Astrocyte (in vitro differentiated cells and primary cell): ENCODE measurements around the gene GPR173. TPM values are rescaled to one million over a fixed set of nuclear protein-coding genes. Genes with fewer than 3 reads are reported as not detected.
A peak's percentile ranks its signal among the peaks of the same experiment; 100 is the strongest.

ENCODE experiments used
- DNase-seq: peaks from one replicate; pipeline ENCODE4 v3.0.0-alpha.2; 2010; ENCODE audit warnings: low read depth
- FAIRE-seq: peaks from 2 replicates; lab custom pipeline; 2011; peaks lifted over from hg19 to GRCh38; lab: Jason Lieb, UNC
- H2AFZ ChIP-seq: 2 replicates; pipeline ENCODE4 v1.6.0; 2012; ENCODE audit warnings: low read depth, low read length, inconsistent platforms
- H3K27ac ChIP-seq: 2 replicates; pipeline ENCODE4 v1.5.1; 2011; ENCODE audit warnings: low read depth, low read length, inconsistent platforms
- H3K27me3 ChIP-seq: 2 replicates; pipeline ENCODE4 v1.6.0; 2011; ENCODE audit warnings: low read length, inconsistent platforms; ENCODE audit not compliant: insufficient read depth
- H3K36me3 ChIP-seq: 2 replicates; pipeline ENCODE4 v1.5.1; 2011; ENCODE audit warnings: low read length, inconsistent platforms; ENCODE audit not compliant: insufficient read depth
- H3K4me1 ChIP-seq: 2 replicates; pipeline ENCODE4 v1.5.1; 2011; ENCODE audit warnings: low read length, inconsistent platforms; ENCODE audit not compliant: insufficient read depth
- H3K4me2 ChIP-seq: 2 replicates; pipeline ENCODE4 v1.6.0; 2012; ENCODE audit warnings: low read length, inconsistent platforms
- H3K4me3 ChIP-seq: 2 replicates; pipeline ENCODE4 v1.5.1; 2011; ENCODE audit warnings: low read depth, mild to moderate bottlenecking, low read length, inconsistent platforms; ENCODE audit not compliant: insufficient read depth
- H3K79me2 ChIP-seq: 2 replicates; pipeline ENCODE4 v1.6.0; 2012; ENCODE audit warnings: mild to moderate bottlenecking, low read length, inconsistent platforms; ENCODE audit not compliant: insufficient read depth
- H3K9ac ChIP-seq: 2 replicates; pipeline ENCODE4 v1.6.0; 2012; ENCODE audit warnings: mild to moderate bottlenecking, low read length, inconsistent platforms
- H3K9me3 ChIP-seq: 2 replicates; pipeline ENCODE4 v1.5.1; 2012; ENCODE audit warnings: low read depth, mild to moderate bottlenecking, low read length, inconsistent platforms; ENCODE audit not compliant: insufficient read depth
- H4K20me1 ChIP-seq: 2 replicates; pipeline ENCODE4 v1.6.0; 2012; ENCODE audit warnings: low read length, inconsistent platforms; ENCODE audit not compliant: insufficient read depth
- H3K27ac Mint-ChIP-seq: one replicate; pipeline ENCODE4 v1.8.0; 2021; ENCODE audit warnings: mild to moderate bottlenecking, mixed read lengths; ENCODE audit not compliant: unreplicated experiment
- H3K27me3 Mint-ChIP-seq: one replicate; pipeline ENCODE4 v1.8.0; 2021; ENCODE audit warnings: low read depth, mixed read lengths; ENCODE audit not compliant: unreplicated experiment
- H3K36me3 Mint-ChIP-seq: one replicate; pipeline ENCODE4 v1.8.0; 2021; ENCODE audit warnings: low read depth, mixed read lengths; ENCODE audit not compliant: unreplicated experiment
- H3K4me1 Mint-ChIP-seq: one replicate; pipeline ENCODE4 v1.8.0; 2021; ENCODE audit warnings: low read depth, mixed read lengths; ENCODE audit not compliant: unreplicated experiment
- H3K4me3 Mint-ChIP-seq: one replicate; pipeline ENCODE4 v1.8.0; 2021; ENCODE audit warnings: mild to moderate bottlenecking, moderate library complexity, mixed read lengths; ENCODE audit not compliant: unreplicated experiment
- H3K9me3 Mint-ChIP-seq: one replicate; pipeline ENCODE4 v1.8.0; 2021; ENCODE audit warnings: mild to moderate bottlenecking, mixed read lengths; ENCODE audit not compliant: unreplicated experiment
- EZH2 ChIP-seq: IDR thresholded peaks from 2 replicates; pipeline ENCODE4 v1.6.1; 2012; ENCODE audit warnings: mild to moderate bottlenecking, low read length, inconsistent platforms; ENCODE audit not compliant: insufficient read depth
- total RNA-seq: library from RNA; stranded (reverse); gene quantifications from 2 replicates; pipeline ENCODE4 v1.2.1, GENCODE V29; 2021
- TF ChIP-seq, protein P1 (sequence below): IDR thresholded peaks from 2 replicates; pipeline ENCODE4 v1.5.1; 2011; ENCODE audit warnings: low read depth, mild to moderate bottlenecking, inconsistent platforms, low read length, moderate library complexity; ENCODE audit not compliant: insufficient read depth

GPR173 gene
- total RNA-seq, 1 donor from 2014 or later, result 8.1 TPM

- H3K27ac Mint-ChIP-seq, result no peak overlapping the region
- Histone ChIP-seq H3K27ac (no peak overlapping the region), H4K20me1 (no peaks in the 10 kb centered on the region), H2AFZ (no peak overlapping the region), H3K79me2 (no peaks in the 10 kb centered on the region), H3K4me2 (no peak overlapping the region), H3K9me3 (no peaks in the 10 kb centered on the region), H3K36me3 (no peaks in the 10 kb centered on the region), H3K9ac (no peak overlapping the region), H3K4me3 (no peak overlapping the region), H3K27me3 (peaks cover 2% of the 10 kb centered on the region), H3K4me1 (no peaks in the 10 kb centered on the region)
- no peaks in the 10 kb centered on the region for H3K27me3 Mint-ChIP-seq
- peaks cover 10% of the 10 kb centered on the region for H3K4me1 Mint-ChIP-seq
- TF ChIP-seq EZH2, result no peak
- TF ChIP-seq, protein P1, sequence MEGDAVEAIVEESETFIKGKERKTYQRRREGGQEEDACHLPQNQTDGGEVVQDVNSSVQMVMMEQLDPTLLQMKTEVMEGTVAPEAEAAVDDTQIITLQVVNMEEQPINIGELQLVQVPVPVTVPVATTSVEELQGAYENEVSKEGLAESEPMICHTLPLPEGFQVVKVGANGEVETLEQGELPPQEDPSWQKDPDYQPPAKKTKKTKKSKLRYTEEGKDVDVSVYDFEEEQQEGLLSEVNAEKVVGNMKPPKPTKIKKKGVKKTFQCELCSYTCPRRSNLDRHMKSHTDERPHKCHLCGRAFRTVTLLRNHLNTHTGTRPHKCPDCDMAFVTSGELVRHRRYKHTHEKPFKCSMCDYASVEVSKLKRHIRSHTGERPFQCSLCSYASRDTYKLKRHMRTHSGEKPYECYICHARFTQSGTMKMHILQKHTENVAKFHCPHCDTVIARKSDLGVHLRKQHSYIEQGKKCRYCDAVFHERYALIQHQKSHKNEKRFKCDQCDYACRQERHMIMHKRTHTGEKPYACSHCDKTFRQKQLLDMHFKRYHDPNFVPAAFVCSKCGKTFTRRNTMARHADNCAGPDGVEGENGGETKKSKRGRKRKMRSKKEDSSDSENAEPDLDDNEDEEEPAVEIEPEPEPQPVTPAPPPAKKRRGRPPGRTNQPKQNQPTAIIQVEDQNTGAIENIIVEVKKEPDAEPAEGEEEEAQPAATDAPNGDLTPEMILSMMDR, result no peak
- H3K4me3 Mint-ChIP-seq, result peak overlapping the region; percentile 50
- H3K36me3 Mint-ChIP-seq, result no peaks in the 10 kb centered on the region
- no peaks in the 10 kb centered on the region for H3K9me3 Mint-ChIP-seq
- DNase-seq (no peak), FAIRE-seq (peak; percentile 65)
Measured at GRCh38 chrX:53004811-53005210, 43.8 kb upstream of the GPR173 start.

DNA sequence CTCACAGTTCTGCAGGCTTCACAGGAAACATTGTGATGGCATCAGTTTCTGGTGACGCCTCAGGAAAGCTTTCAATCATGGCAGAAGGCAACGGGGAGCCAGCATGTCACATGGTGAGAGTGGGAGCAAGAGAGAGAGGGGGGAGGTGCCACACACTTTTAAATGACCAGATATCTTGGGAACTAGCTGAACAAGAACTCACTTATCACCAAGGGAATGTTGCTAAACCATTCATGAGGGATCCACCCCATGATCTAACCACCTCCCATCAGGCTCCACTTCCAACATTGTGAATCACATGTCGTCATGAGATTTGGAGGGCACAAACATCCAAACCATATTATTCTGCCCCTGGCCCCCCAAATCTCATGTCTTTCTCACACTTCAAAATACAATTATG, 43.3 kb upstream of the GPR173 start:
- no peaks in the 10 kb centered on the region for H3K27me3 Mint-ChIP-seq
- Histone ChIP-seq H3K27ac (no peak overlapping the region), H3K27me3 (peaks cover 2% of the 10 kb centered on the region), H3K9me3 (no peaks in the 10 kb centered on the region), H2AFZ (no peak overlapping the region), H3K36me3 (no peaks in the 10 kb centered on the region), H3K4me2 (no peak overlapping the region), H3K4me1 (no peaks in the 10 kb centered on the region), H3K4me3 (no peak overlapping the region), H3K9ac (no peak overlapping the region), H3K79me2 (no peaks in the 10 kb centered on the region), H4K20me1 (no peaks in the 10 kb centered on the region)
- no peak for TF ChIP-seq EZH2
- TF ChIP-seq, protein P1, result no peak
- no peak overlapping the region for H3K4me3 Mint-ChIP-seq
- H3K27ac Mint-ChIP-seq, result no peak overlapping the region
- no peaks in the 10 kb centered on the region for H3K36me3 Mint-ChIP-seq
- H3K4me1 Mint-ChIP-seq, result peaks cover 10% of the 10 kb centered on the region
- DNase-seq (no peak), FAIRE-seq (no peak)
- H3K9me3 Mint-ChIP-seq, result no peaks in the 10 kb centered on the region

DNA sequence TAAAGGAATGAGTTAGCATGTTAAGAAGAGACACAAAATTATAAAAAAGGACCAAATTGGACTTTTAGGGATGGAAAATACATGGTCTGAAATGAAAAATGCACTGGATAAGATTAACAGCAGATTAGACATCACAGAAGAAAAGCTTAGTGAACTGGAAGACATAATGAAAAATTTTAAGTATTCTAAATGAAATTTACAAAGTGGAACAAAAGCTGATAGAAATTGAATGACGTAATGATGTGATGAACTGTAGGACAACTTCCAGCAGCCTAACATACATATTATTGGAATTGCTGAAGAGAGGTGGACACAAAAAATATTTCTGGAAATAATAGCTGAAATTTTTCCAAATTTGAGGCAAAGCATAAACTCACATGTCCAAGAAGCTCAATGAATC, 39.6 kb upstream of the GPR173 start:
- no peaks in the 10 kb centered on the region for H3K79me2 ChIP-seq
- H3K27me3 ChIP-seq, result peaks cover 2% of the 10 kb centered on the region
- H3K9me3 ChIP-seq, result no peaks in the 10 kb centered on the region
- H3K36me3 Mint-ChIP-seq, result no peaks in the 10 kb centered on the region
- no peaks in the 10 kb centered on the region for H3K4me1 ChIP-seq
- TF ChIP-seq, protein P1, result no peak
- no peak for TF ChIP-seq EZH2
- FAIRE-seq, result no peak
- no peaks in the 10 kb centered on the region for H3K9me3 Mint-ChIP-seq
- H3K27ac ChIP-seq, result no peak overlapping the region
- no peaks in the 10 kb centered on the region for H3K27me3 Mint-ChIP-seq
- no peaks in the 10 kb centered on the region for H4K20me1 ChIP-seq
- H3K4me3 Mint-ChIP-seq, result no peak overlapping the region
- H3K4me3 ChIP-seq, result no peak overlapping the region
- no peak overlapping the region for H3K27ac Mint-ChIP-seq
- H3K4me1 Mint-ChIP-seq, result peaks cover 10% of the 10 kb centered on the region
- DNase-seq, result no peak
- no peak overlapping the region for H3K9ac ChIP-seq
- no peak overlapping the region for H2AFZ ChIP-seq
- H3K36me3 ChIP-seq, result no peaks in the 10 kb centered on the region
- H3K4me2 ChIP-seq, result no peak overlapping the region
